Measurements from ENCODE around the gene KIAA0825. TPM values are rescaled to one million over a fixed set of nuclear protein-coding genes. Genes with fewer than 3 reads are reported as not detected.

Gene KIAA0825
- total and polyA plus RNA-seq, 4 donors = 0.54 to 4.3 (median 3.7) TPM; not detected in 1

- H3K4me3 ChIP-seq (ENCODE audit: low read length in 2 of 2) = no peak overlapping the region
- H3K27me3 ChIP-seq (ENCODE audit: control insufficient read depth in 1 of 2, insufficient read depth in 2 of 2, low read length in 1 of 2) = no peaks in the 10 kb centered on the region
- WGBS, 2 donors = 84 to 89% methylated on average over 2 of the region's 2 CpGs
- no peak for DNase-seq
- ATAC-seq (ENCODE audit: low FRiP score) = no peak
- H3K36me3 ChIP-seq (ENCODE audit: control insufficient read depth in 1 of 2, insufficient read depth in 2 of 2, low read length in 1 of 2) = no peaks in the 10 kb centered on the region
- no peaks in the 10 kb centered on the region for H3K4me1 ChIP-seq (ENCODE audit: control insufficient read depth in 1 of 2, insufficient read depth in 2 of 2, low read length in 2 of 2)
- no peak overlapping the region for H3K27ac ChIP-seq (ENCODE audit: low read depth in 1 of 2, low read length in 2 of 2)
- intact Hi-C loops (cut with DNase I) = no loop called here
- H3K9me3 ChIP-seq (ENCODE audit: control insufficient read depth, low read length) = peaks cover 2% of the 10 kb centered on the region
Measured at GRCh38 chr5:94217216-94217615, 401.2 kb downstream of the KIAA0825 start.

- DNase-seq (no peak), ATAC-seq (ENCODE audit: low FRiP score) (no peak)
- Histone ChIP-seq H3K9me3 (ENCODE audit: control insufficient read depth, low read length) (peaks cover 2% of the 10 kb centered on the region), H3K4me3 (ENCODE audit: low read length in 2 of 2) (no peak overlapping the region), H3K36me3 (ENCODE audit: control insufficient read depth in 1 of 2, insufficient read depth in 2 of 2, low read length in 1 of 2) (no peaks in the 10 kb centered on the region), H3K27ac (ENCODE audit: low read depth in 1 of 2, low read length in 2 of 2) (no peak overlapping the region), H3K4me1 (ENCODE audit: control insufficient read depth in 1 of 2, insufficient read depth in 2 of 2, low read length in 2 of 2) (no peaks in the 10 kb centered on the region), H3K27me3 (ENCODE audit: control insufficient read depth in 1 of 2, insufficient read depth in 2 of 2, low read length in 1 of 2) (no peaks in the 10 kb centered on the region)
- WGBS, 2 donors = 0 to 63% methylated on average over 1 of the region's 1 CpG
- intact Hi-C loops (cut with DNase I) = no loop called here
Measured at GRCh38 chr5:94212476-94212875, 405.9 kb downstream of the KIAA0825 start.

GRCh38 chr5:94209774-94210355, 408.5 kb downstream of the KIAA0825 start:
- ATAC-seq (ENCODE audit: low FRiP score) (no peak), DNase-seq (no peak)
- Histone ChIP-seq H3K27ac (ENCODE audit: low read depth in 1 of 2, low read length in 2 of 2) (no peak overlapping the region), H3K4me3 (ENCODE audit: low read length in 2 of 2) (no peak overlapping the region), H3K36me3 (ENCODE audit: control insufficient read depth in 1 of 2, insufficient read depth in 2 of 2, low read length in 1 of 2) (no peaks in the 10 kb centered on the region), H3K9me3 (ENCODE audit: control insufficient read depth, low read length) (peaks cover 2% of the 10 kb centered on the region), H3K4me1 (ENCODE audit: control insufficient read depth in 1 of 2, insufficient read depth in 2 of 2, low read length in 2 of 2) (no peaks in the 10 kb centered on the region), H3K27me3 (ENCODE audit: control insufficient read depth in 1 of 2, insufficient read depth in 2 of 2, low read length in 1 of 2) (no peaks in the 10 kb centered on the region)
- WGBS, 2 donors = 67 to 72% methylated on average over 8 of the region's 8 CpGs
- intact Hi-C loops (cut with DNase I) = no loop called here

GRCh38 chr5:94209272-94209671, 409.1 kb downstream of the KIAA0825 start:
- peaks cover 2% of the 10 kb centered on the region for H3K9me3 ChIP-seq (ENCODE audit: control insufficient read depth, low read length)
- no peaks in the 10 kb centered on the region for H3K36me3 ChIP-seq (ENCODE audit: control insufficient read depth in 1 of 2, insufficient read depth in 2 of 2, low read length in 1 of 2)
- no peak for ATAC-seq (ENCODE audit: low FRiP score)
- H3K4me3 ChIP-seq (ENCODE audit: low read length in 2 of 2) = no peak overlapping the region
- H3K27ac ChIP-seq (ENCODE audit: low read depth in 1 of 2, low read length in 2 of 2) = no peak overlapping the region
- no peaks in the 10 kb centered on the region for H3K27me3 ChIP-seq (ENCODE audit: control insufficient read depth in 1 of 2, insufficient read depth in 2 of 2, low read length in 1 of 2)
- DNase-seq = no peak
- intact Hi-C loops (cut with DNase I) = no loop called here
- no peaks in the 10 kb centered on the region for H3K4me1 ChIP-seq (ENCODE audit: control insufficient read depth in 1 of 2, insufficient read depth in 2 of 2, low read length in 2 of 2)
- 91% methylated on average over 3 of the region's 3 CpGs for WGBS, 2 donors

GRCh38 chr5:94199566-94199965, 418.8 kb downstream of the KIAA0825 start:
- no peaks in the 10 kb centered on the region for H3K4me1 ChIP-seq (ENCODE audit: control insufficient read depth in 1 of 2, insufficient read depth in 2 of 2, low read length in 2 of 2)
- no peaks in the 10 kb centered on the region for H3K36me3 ChIP-seq (ENCODE audit: control insufficient read depth in 1 of 2, insufficient read depth in 2 of 2, low read length in 1 of 2)
- no peak overlapping the region for H3K27ac ChIP-seq (ENCODE audit: low read depth in 1 of 2, low read length in 2 of 2)
- intact Hi-C loops (cut with DNase I) = no loop called here
- H3K9me3 ChIP-seq (ENCODE audit: control insufficient read depth, low read length) = no peaks in the 10 kb centered on the region
- no peaks in the 10 kb centered on the region for H3K27me3 ChIP-seq (ENCODE audit: control insufficient read depth in 1 of 2, insufficient read depth in 2 of 2, low read length in 1 of 2)
- 94 to 95% methylated on average over 4 of the region's 4 CpGs for WGBS, 2 donors
- ATAC-seq (ENCODE audit: low FRiP score) (peak; percentile 19), DNase-seq (no peak)
- no peak overlapping the region for H3K4me3 ChIP-seq (ENCODE audit: low read length in 2 of 2)

- H3K9me3 ChIP-seq (ENCODE audit: control insufficient read depth, low read length) = no peaks in the 10 kb centered on the region
- H3K4me1 ChIP-seq (ENCODE audit: control insufficient read depth in 1 of 2, insufficient read depth in 2 of 2, low read length in 2 of 2) = no peaks in the 10 kb centered on the region
- intact Hi-C loops (cut with DNase I) = no loop called here
- ATAC-seq (ENCODE audit: low FRiP score) (no peak), DNase-seq (no peak)
- no peaks in the 10 kb centered on the region for H3K27me3 ChIP-seq (ENCODE audit: control insufficient read depth in 1 of 2, insufficient read depth in 2 of 2, low read length in 1 of 2)
- H3K27ac ChIP-seq (ENCODE audit: low read depth in 1 of 2, low read length in 2 of 2) = no peak overlapping the region
- no peaks in the 10 kb centered on the region for H3K36me3 ChIP-seq (ENCODE audit: control insufficient read depth in 1 of 2, insufficient read depth in 2 of 2, low read length in 1 of 2)
- no peak overlapping the region for H3K4me3 ChIP-seq (ENCODE audit: low read length in 2 of 2)
- 69 to 82% methylated on average over 1 of the region's 1 CpG for WGBS, 2 donors
Measured at GRCh38 chr5:94197970-94198369, 420.4 kb downstream of the KIAA0825 start.

- Histone ChIP-seq H3K27ac (ENCODE audit: low read depth in 1 of 2, low read length in 2 of 2) (no peak overlapping the region), H3K36me3 (ENCODE audit: control insufficient read depth in 1 of 2, insufficient read depth in 2 of 2, low read length in 1 of 2) (no peaks in the 10 kb centered on the region), H3K4me3 (ENCODE audit: low read length in 2 of 2) (no peak overlapping the region), H3K9me3 (ENCODE audit: control insufficient read depth, low read length) (no peaks in the 10 kb centered on the region), H3K27me3 (ENCODE audit: control insufficient read depth in 1 of 2, insufficient read depth in 2 of 2, low read length in 1 of 2) (no peaks in the 10 kb centered on the region), H3K4me1 (ENCODE audit: control insufficient read depth in 1 of 2, insufficient read depth in 2 of 2, low read length in 2 of 2) (no peaks in the 10 kb centered on the region)
- ATAC-seq (ENCODE audit: low FRiP score) = no peak
- no peak for DNase-seq
- intact Hi-C loops (cut with DNase I) = no loop called here
- WGBS, 2 donors = 73 to 78% methylated on average over 1 of the region's 1 CpG
Measured at GRCh38 chr5:94196953-94197352, 421.5 kb downstream of the KIAA0825 start.

- no peak for ATAC-seq (ENCODE audit: low FRiP score)
- WGBS, 2 donors = 91 to 96% methylated on average over 3 of the region's 3 CpGs
- Histone ChIP-seq H3K27me3 (ENCODE audit: control insufficient read depth in 1 of 2, insufficient read depth in 2 of 2, low read length in 1 of 2) (no peaks in the 10 kb centered on the region), H3K9me3 (ENCODE audit: control insufficient read depth, low read length) (no peaks in the 10 kb centered on the region), H3K4me1 (ENCODE audit: control insufficient read depth in 1 of 2, insufficient read depth in 2 of 2, low read length in 2 of 2) (no peaks in the 10 kb centered on the region), H3K4me3 (ENCODE audit: low read length in 2 of 2) (no peak overlapping the region), H3K36me3 (ENCODE audit: control insufficient read depth in 1 of 2, insufficient read depth in 2 of 2, low read length in 1 of 2) (no peaks in the 10 kb centered on the region), H3K27ac (ENCODE audit: low read depth in 1 of 2, low read length in 2 of 2) (no peak overlapping the region)
- intact Hi-C loops (cut with DNase I) = no loop called here
- no peak for DNase-seq
Measured at GRCh38 chr5:94192658-94193391, 425.6 kb downstream of the KIAA0825 start.

- H3K9me3 ChIP-seq (ENCODE audit: control insufficient read depth, low read length) = no peaks in the 10 kb centered on the region
- H3K27ac ChIP-seq (ENCODE audit: low read depth in 1 of 2, low read length in 2 of 2) = no peak overlapping the region
- DNase-seq (no peak), ATAC-seq (ENCODE audit: low FRiP score) (no peak)
- H3K4me3 ChIP-seq (ENCODE audit: low read length in 2 of 2) = no peak overlapping the region
- H3K27me3 ChIP-seq (ENCODE audit: control insufficient read depth in 1 of 2, insufficient read depth in 2 of 2, low read length in 1 of 2) = no peaks in the 10 kb centered on the region
- no peaks in the 10 kb centered on the region for H3K36me3 ChIP-seq (ENCODE audit: control insufficient read depth in 1 of 2, insufficient read depth in 2 of 2, low read length in 1 of 2)
- H3K4me1 ChIP-seq (ENCODE audit: control insufficient read depth in 1 of 2, insufficient read depth in 2 of 2, low read length in 2 of 2) = no peaks in the 10 kb centered on the region
- WGBS, 2 donors = 57 to 72% methylated on average over 2 of the region's 2 CpGs
- intact Hi-C loops (cut with DNase I) = no loop called here
Measured at GRCh38 chr5:94191604-94192003, 426.8 kb downstream of the KIAA0825 start.
